AG10803 (cell line): ENCODE results near the gene NR4A3.

Experiments used
- DNase-seq: peaks from one replicate; pipeline ENCODE4 v3.0.0; 2010; ENCODE audit warnings: low read depth
- H3K4me3 ChIP-seq: 2 replicates; pipeline ENCODE4 v1.5.1; 2011; ENCODE audit warnings: mild to moderate bottlenecking, low read length, control low read depth
- CTCF ChIP-seq: conservative IDR thresholded peaks from 2 replicates; pipeline ENCODE4 v1.5.1; 2011; ENCODE audit warnings: mild to moderate bottlenecking, low read length, control low read depth, inconsistent platforms

Gene NR4A3

GRCh38 chr9:99827244-99827643 lies 5.6 kb downstream of the NR4A3 start:
- no peak for DNase-seq
- no peak for TF ChIP-seq CTCF
- H3K4me3 ChIP-seq, result no peak overlapping the region

GRCh38 chr9:99828054-99828416 lies 6.3 kb downstream of the NR4A3 start:
- no peak overlapping the region for H3K4me3 ChIP-seq
- no peak for TF ChIP-seq CTCF
- no peak for DNase-seq

GRCh38 chr9:99828417-99829176 lies 6.9 kb downstream of the NR4A3 start:
- H3K4me3 ChIP-seq, result no peak overlapping the region
- no peak for TF ChIP-seq CTCF
- DNase-seq, result no peak

GRCh38 chr9:99831857-99832557 lies 10.3 kb downstream of the NR4A3 start:
- no peak for TF ChIP-seq CTCF
- no peak overlapping the region for H3K4me3 ChIP-seq
- no peak for DNase-seq

GRCh38 chr9:99832558-99832864 lies 10.8 kb downstream of the NR4A3 start:
- no peak for TF ChIP-seq CTCF
- DNase-seq, result no peak
- no peak overlapping the region for H3K4me3 ChIP-seq

GRCh38 chr9:99833735-99834134 lies 12.1 kb downstream of the NR4A3 start:
- TF ChIP-seq CTCF, result no peak
- DNase-seq, result no peak
- no peak overlapping the region for H3K4me3 ChIP-seq

- TF ChIP-seq CTCF, result no peak
- no peak for DNase-seq
- H3K4me3 ChIP-seq, result no peak overlapping the region
Measured at GRCh38 chr9:99834474-99834873, 12.8 kb downstream of the NR4A3 start.
